ENCODE results near the gene SEMA6B.

DNA sequence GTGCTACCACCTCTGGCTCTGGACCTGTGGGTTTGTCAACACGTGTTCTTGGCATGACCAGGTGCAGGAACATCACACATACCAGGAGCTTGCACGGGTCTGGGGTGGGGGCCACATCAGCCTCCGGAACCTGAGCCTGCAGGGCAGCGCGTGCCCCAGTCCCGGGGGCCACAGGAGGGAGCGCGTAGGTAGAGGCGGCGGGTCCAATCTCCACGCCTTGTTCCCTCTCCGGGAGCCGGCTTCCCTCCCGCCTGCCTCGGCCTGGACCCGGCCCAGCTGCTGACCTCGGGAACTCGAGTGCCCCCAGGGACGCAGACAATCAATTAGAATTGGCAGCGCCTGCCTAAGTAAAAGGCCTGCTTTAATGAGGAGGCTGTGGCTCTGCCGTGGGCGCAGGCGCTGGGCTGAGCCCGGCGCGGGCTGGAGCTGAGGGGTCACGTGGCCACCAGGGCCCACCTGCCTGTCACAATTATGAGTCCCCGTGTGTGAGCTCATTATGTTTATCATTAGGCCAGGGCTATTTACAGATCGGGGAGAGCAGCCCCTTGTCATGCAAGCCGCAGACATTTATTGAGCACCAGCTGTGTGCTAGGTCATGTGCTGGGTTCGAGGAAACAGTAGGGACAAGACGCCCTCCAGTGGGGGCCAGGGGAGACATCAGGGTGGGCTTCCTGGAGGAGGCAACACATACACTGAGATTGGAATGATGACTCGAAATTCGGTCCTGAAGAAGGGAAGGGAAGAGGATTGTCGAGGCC, 47.6 kb upstream of the SEMA6B start:
- TF ChIP-seq, protein P1, sequence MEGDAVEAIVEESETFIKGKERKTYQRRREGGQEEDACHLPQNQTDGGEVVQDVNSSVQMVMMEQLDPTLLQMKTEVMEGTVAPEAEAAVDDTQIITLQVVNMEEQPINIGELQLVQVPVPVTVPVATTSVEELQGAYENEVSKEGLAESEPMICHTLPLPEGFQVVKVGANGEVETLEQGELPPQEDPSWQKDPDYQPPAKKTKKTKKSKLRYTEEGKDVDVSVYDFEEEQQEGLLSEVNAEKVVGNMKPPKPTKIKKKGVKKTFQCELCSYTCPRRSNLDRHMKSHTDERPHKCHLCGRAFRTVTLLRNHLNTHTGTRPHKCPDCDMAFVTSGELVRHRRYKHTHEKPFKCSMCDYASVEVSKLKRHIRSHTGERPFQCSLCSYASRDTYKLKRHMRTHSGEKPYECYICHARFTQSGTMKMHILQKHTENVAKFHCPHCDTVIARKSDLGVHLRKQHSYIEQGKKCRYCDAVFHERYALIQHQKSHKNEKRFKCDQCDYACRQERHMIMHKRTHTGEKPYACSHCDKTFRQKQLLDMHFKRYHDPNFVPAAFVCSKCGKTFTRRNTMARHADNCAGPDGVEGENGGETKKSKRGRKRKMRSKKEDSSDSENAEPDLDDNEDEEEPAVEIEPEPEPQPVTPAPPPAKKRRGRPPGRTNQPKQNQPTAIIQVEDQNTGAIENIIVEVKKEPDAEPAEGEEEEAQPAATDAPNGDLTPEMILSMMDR (IDR thresholded peaks at IDR 0.05): no peak
- no peak for TF ChIP-seq EZH2 (IDR thresholded peaks at IDR 0.05; ENCODE audit: borderline replicate concordance, insufficient read depth, low read depth, low read length, poor library complexity, severe bottlenecking)

Measured in B cell (primary cell).